ENCODE measurements around the gene CXorf58. TPM values are rescaled to one million over a fixed set of nuclear protein-coding genes. Genes with fewer than 3 reads are reported as not detected.
A peak's percentile ranks its signal among the peaks of the same experiment; 100 is the strongest.

CXorf58 gene
- total and polyA plus RNA-seq, 2 of the 8 experiments (the other 6 are each of a cell fraction or from before 2014, with no cell fraction given), result 0.05 TPM; not detected in 1

GRCh38 chrX:23981222-23981621, 73.4 kb downstream of the CXorf58 start:
- Histone ChIP-seq H2BK12ac (ENCODE audit: low read depth, low read length) (no peak overlapping the region), H2BK120ac (replicated peaks; ENCODE audit: low read depth, low read length) (no peak overlapping the region), H3K23ac (ENCODE audit: insufficient read length) (no peak overlapping the region), H3K79me1 (ENCODE audit: low read depth, low read length) (no peaks in the 10 kb centered on the region; the same call in 1 of the 2 replicates), H3K4ac (replicated peaks; ENCODE audit: insufficient read length, low read depth, low read length) (no peak overlapping the region), H2AFZ (ENCODE audit: low read length) (no peak overlapping the region), H2BK20ac (ENCODE audit: low read length) (no peak overlapping the region), H3K23me2 (ENCODE audit: low read depth, low read length) (no peaks in the 10 kb centered on the region), H3K56ac (replicated peaks; ENCODE audit: insufficient read length, low read depth, low read length) (no peak overlapping the region), H3K4me1 (replicated peaks in 1 of 4; ENCODE audit: control insufficient read depth in 3 of 4, insufficient read depth in 4 of 4, low read length in 3 of 4) (peaks cover 0 to 7% (median 4%) of the 10 kb centered on the region in 4 experiments; a peak in 4 of 7 replicates), H3K36me3 (ENCODE audit: control insufficient read depth in 2 of 4, insufficient read depth in 4 of 4, low read length in 3 of 4) (no peaks in the 10 kb centered on the region; a peak in 2 of 8 replicates), H3K18ac (ENCODE audit: extremely low read depth, low read length) (no peak overlapping the region), H3K27me3 (replicated peaks in 1 of 4; ENCODE audit: control insufficient read depth in 3 of 4, extremely low read depth in 1 of 4, insufficient read depth in 3 of 4, low read length in 3 of 4) (no peaks in the 10 kb centered on the region), H3K14ac (ENCODE audit: insufficient read length) (no peak overlapping the region), H3K4me2 (ENCODE audit: insufficient read depth in 1 of 2, low read depth in 2 of 2, low read length in 2 of 2) (peak overlapping the region; percentile 2 to 49; a peak in 3 of 4 replicates), H3K79me2 (ENCODE audit: control insufficient read depth in 1 of 2, insufficient read depth in 2 of 2, low read length in 2 of 2) (no peaks in the 10 kb centered on the region), H3K27ac (ENCODE audit: low read depth, low read length) (no peak overlapping the region; the same call in 1 of the 2 replicates), H3K9me3 (ENCODE audit: insufficient read depth in 2 of 2, low read depth in 1 of 2, low read length in 1 of 2) (no peaks in the 10 kb centered on the region), H4K20me1 (replicated peaks in 1 of 2; ENCODE audit: control insufficient read depth in 1 of 2, insufficient read depth in 2 of 2, low read length in 2 of 2) (no peaks in the 10 kb centered on the region), H2BK15ac (ENCODE audit: low read length) (no peak overlapping the region), H4K5ac (ENCODE audit: insufficient read length, low read depth, low read length) (no peak overlapping the region), H2BK5ac (ENCODE audit: low read depth, low read length) (no peak overlapping the region), H4K91ac (replicated peaks; ENCODE audit: insufficient read length, low read length) (no peak overlapping the region), H3K4me3 (ENCODE audit: extremely low read depth in 1 of 4, insufficient read depth in 2 of 4, low read depth in 3 of 4, low read length in 4 of 4) (0 out of 8 replicates have a peak overlapping the region, but pooled peaks of 1 of the 4 experiments have one; percentile 11), H3K9ac (replicated peaks in 1 of 4; ENCODE audit: extremely low read depth in 1 of 4, low read depth in 3 of 4, low read length in 3 of 4) (no peak overlapping the region), H4K8ac (ENCODE audit: extremely low read depth, insufficient read depth, low read length) (no peak overlapping the region), H2AK5ac (ENCODE audit: low read depth, low read length) (no peak overlapping the region)
- 17% methylated on average over 4 of the region's 4 CpGs; no CpG with 5 or more reads in 1 of the 2 experiments for WGBS, 2 experiments (ENCODE audit: extremely low coverage in 1 of 2, insufficient coverage in 1 of 2, insufficient read length in 1 of 2, insufficient replicate concordance in 2 of 2, low coverage in 1 of 2, low lambda C conversion rate in 2 of 2, missing lambda C conversion rate in 1 of 2)
- CTCF ChIA-PET (ENCODE audit: partially characterized antibody), result no interaction called here
- DNase-seq (ENCODE audit: low read depth in 1 of 2, low spot score in 2 of 2) (no peak), FAIRE-seq (no peak)
- POLR2A ChIA-PET (ENCODE audit: partially characterized antibody), result interaction anchor here (1.4 to 1.5 kb wide), 3 partner anchors 11 to 45 kb away, joined by 3 read pairs; no protein-coding TSS in a partner anchor
- no peak for TF ChIP-seq CREB1 (IDR thresholded peaks at IDR 0.05)
- no peak for TF ChIP-seq SP2 (IDR thresholded peaks at IDR 0.05; ENCODE audit: low read length)
- no peak for TF ChIP-seq GTF2F1 (IDR thresholded peaks at IDR 0.05; ENCODE audit: borderline replicate concordance, low read depth, low read length)
- no peak for TF ChIP-seq RBBP5 (IDR thresholded peaks at IDR 0.05; ENCODE audit: borderline replicate concordance, low read depth, low read length)
- no peak for TF ChIP-seq SP4 (IDR thresholded peaks at IDR 0.05; ENCODE audit: low read length)
- no peak for TF ChIP-seq JUN (IDR thresholded peaks at IDR 0.05; ENCODE audit: low read depth, low read length)
- TF ChIP-seq YY1 (IDR thresholded peaks at IDR 0.05; ENCODE audit: low read depth, low read length), result no peak
- TF ChIP-seq SIX5 (IDR thresholded peaks at IDR 0.05; ENCODE audit: low read depth, low read length), result no peak
- TF ChIP-seq RNF2 (IDR thresholded peaks at IDR 0.05; ENCODE audit: borderline replicate concordance, low read depth, low read length, missing control alignments, poor library complexity, severe bottlenecking), result no peak
- no peak for TF ChIP-seq CEBPB (IDR thresholded peaks at IDR 0.05; ENCODE audit: low read depth, low read length)
- TF ChIP-seq HDAC2 (IDR thresholded peaks at IDR 0.05; ENCODE audit: borderline replicate concordance in 1 of 2, low read depth in 2 of 2, low read length in 2 of 2), result no peak
- no peak for TF ChIP-seq BACH1 (IDR thresholded peaks at IDR 0.05; ENCODE audit: low read length)
